Activated CD8-positive, alpha-beta T cell treated with anti-CD3 and anti-CD28 coated beads for 36 hours (primary cell): ENCODE results near the gene KCTD7. TPM values are rescaled to one million over a fixed set of nuclear protein-coding genes. Genes with fewer than 3 reads are reported as not detected.

Experiments
- ATAC-seq: fragments of 200-7000 bp; cut with Tn5 transposase; one replicate; pipeline ENCODE4 v1.10.0; 2021; ENCODE audit warnings: mild to moderate bottlenecking, moderate library complexity
- CTCF ChIA-PET: fragments of 350-600 bp; sonication (Branson Sonifier 250); formaldehyde crosslinking; loops from one replicate; lab custom pipeline; 2021; ENCODE audit warnings: antibody characterized with exemption; lab: Charles Lee
- POLR2A ChIA-PET: fragments of 350-600 bp; sonication (Branson Sonifier 250); formaldehyde crosslinking; loops from one replicate; lab custom pipeline; 2021; ENCODE audit warnings: antibody characterized with exemption; lab: Charles Lee
- DNase-seq: peaks from one replicate; pipeline ENCODE4 v3.0.0-alpha.2; 2020
- H3K27ac Mint-ChIP-seq: one replicate; pipeline ENCODE4 v1.8.0; 2021; ENCODE audit warnings: mild to moderate bottlenecking, mixed read lengths
- H3K27me3 Mint-ChIP-seq: one replicate; pipeline ENCODE4 v1.8.0; 2021; ENCODE audit warnings: mixed read lengths
- H3K36me3 Mint-ChIP-seq: one replicate; pipeline ENCODE4 v1.8.0; 2021; ENCODE audit warnings: low read depth, mixed read lengths
- H3K4me1 Mint-ChIP-seq: one replicate; pipeline ENCODE4 v1.8.0; 2021; ENCODE audit warnings: low read depth, mixed read lengths
- H3K4me3 Mint-ChIP-seq: one replicate; pipeline ENCODE4 v1.8.0; 2021; ENCODE audit warnings: mild to moderate bottlenecking, moderate library complexity, mixed read lengths
- H3K9me3 Mint-ChIP-seq: one replicate; pipeline ENCODE4 v1.8.0; 2021; ENCODE audit warnings: mixed read lengths
- CTCF ChIP-seq: fragments of 200-600 bp; IDR thresholded peaks from one replicate; pipeline ENCODE4 v1.8.0; 2022; ENCODE audit warnings: antibody characterized with exemption, mild to moderate bottlenecking
- intact Hi-C: fragments of 100-400 bp; cut with micrococcal nuclease; formaldehyde crosslinking; loops from one replicate; pipeline ENCODE4 v1.10.0; 2022
- total RNA-seq, 2 experiments: library from RNA; stranded (reverse); gene quantifications; one replicate each; pipeline ENCODE4 v1.2.3, GENCODE V29; 2021

Gene KCTD7
- total RNA-seq, 2 experiments from 2014 or later: 4.8 to 5.4 TPM

- ChIA-PET POLR2A (no interaction called here), CTCF (no interaction called here)
- no peak for TF ChIP-seq CTCF
- Mint-ChIP-seq H3K36me3 (peaks cover 6% of the 10 kb centered on the region), H3K9me3 (no peaks in the 10 kb centered on the region), H3K4me3 (no peak overlapping the region), H3K27ac (no peak overlapping the region), H3K27me3 (no peaks in the 10 kb centered on the region), H3K4me1 (peaks cover 19% of the 10 kb centered on the region)
- ATAC-seq (no peak), DNase-seq (no peak)
- intact Hi-C loops: no loop called here
Measured at GRCh38 chr7:66638309-66639099, 9.8 kb downstream of the KCTD7 start.

- intact Hi-C loops: no loop called here
- peaks cover 15% of the 10 kb centered on the region for H3K4me1 Mint-ChIP-seq
- H3K27me3 Mint-ChIP-seq: no peaks in the 10 kb centered on the region
- no peak overlapping the region for H3K27ac Mint-ChIP-seq
- POLR2A ChIA-PET: interaction anchor here (1.5 kb wide), 1 partner anchor 15 kb away, joined by 3 read pairs; no protein-coding TSS in a partner anchor
- no peak for TF ChIP-seq CTCF
- H3K4me3 Mint-ChIP-seq: no peak overlapping the region
- CTCF ChIA-PET: no interaction called here
- no peak for ATAC-seq
- DNase-seq: no peak
- H3K9me3 Mint-ChIP-seq: no peaks in the 10 kb centered on the region
- peaks cover 9% of the 10 kb centered on the region for H3K36me3 Mint-ChIP-seq
Measured at GRCh38 chr7:66639773-66640172, 11.1 kb downstream of the KCTD7 start.

- ATAC-seq (no peak), DNase-seq (no peak)
- Mint-ChIP-seq H3K27me3 (no peaks in the 10 kb centered on the region), H3K4me3 (no peak overlapping the region), H3K36me3 (peaks cover 9% of the 10 kb centered on the region), H3K9me3 (no peaks in the 10 kb centered on the region), H3K4me1 (peaks cover 9% of the 10 kb centered on the region), H3K27ac (no peak overlapping the region)
- ChIA-PET POLR2A (interaction anchor here (1.5 kb wide), 1 partner anchor 14 kb away, joined by 3 read pairs; no protein-coding TSS in a partner anchor), CTCF (no interaction called here)
- intact Hi-C loops: no loop called here
- TF ChIP-seq CTCF: no peak
Measured at GRCh38 chr7:66640802-66641525, 12.3 kb downstream of the KCTD7 start.

- no peak for ATAC-seq
- peaks cover 9% of the 10 kb centered on the region for H3K36me3 Mint-ChIP-seq
- no peak for DNase-seq
- no peaks in the 10 kb centered on the region for H3K9me3 Mint-ChIP-seq
- H3K27ac Mint-ChIP-seq: no peak overlapping the region
- ChIA-PET POLR2A (interaction anchor here (0.8 to 1.8 kb wide), 2 partner anchors 10 to 12 kb away, joined by 3 to 8 read pairs; no protein-coding TSS in a partner anchor), CTCF (interaction anchor here (1.3 kb wide), 1 partner anchor 30 kb away, joined by 3 read pairs; no protein-coding TSS in a partner anchor)
- no peaks in the 10 kb centered on the region for H3K27me3 Mint-ChIP-seq
- peaks cover 5% of the 10 kb centered on the region for H3K4me1 Mint-ChIP-seq
- no peak for TF ChIP-seq CTCF
- intact Hi-C loops: no loop called here
- H3K4me3 Mint-ChIP-seq: no peak overlapping the region
Measured at GRCh38 chr7:66641526-66641871, 12.8 kb downstream of the KCTD7 start.
